IPS-NIHi11 (cell line): ENCODE results near the gene UTP11.

Experiments
- DNase-seq: peaks from one replicate; pipeline ENCODE4 v3.0.0; 2012; ENCODE audit warnings: mixed read lengths, low spot score

The UTP11 gene

DNA sequence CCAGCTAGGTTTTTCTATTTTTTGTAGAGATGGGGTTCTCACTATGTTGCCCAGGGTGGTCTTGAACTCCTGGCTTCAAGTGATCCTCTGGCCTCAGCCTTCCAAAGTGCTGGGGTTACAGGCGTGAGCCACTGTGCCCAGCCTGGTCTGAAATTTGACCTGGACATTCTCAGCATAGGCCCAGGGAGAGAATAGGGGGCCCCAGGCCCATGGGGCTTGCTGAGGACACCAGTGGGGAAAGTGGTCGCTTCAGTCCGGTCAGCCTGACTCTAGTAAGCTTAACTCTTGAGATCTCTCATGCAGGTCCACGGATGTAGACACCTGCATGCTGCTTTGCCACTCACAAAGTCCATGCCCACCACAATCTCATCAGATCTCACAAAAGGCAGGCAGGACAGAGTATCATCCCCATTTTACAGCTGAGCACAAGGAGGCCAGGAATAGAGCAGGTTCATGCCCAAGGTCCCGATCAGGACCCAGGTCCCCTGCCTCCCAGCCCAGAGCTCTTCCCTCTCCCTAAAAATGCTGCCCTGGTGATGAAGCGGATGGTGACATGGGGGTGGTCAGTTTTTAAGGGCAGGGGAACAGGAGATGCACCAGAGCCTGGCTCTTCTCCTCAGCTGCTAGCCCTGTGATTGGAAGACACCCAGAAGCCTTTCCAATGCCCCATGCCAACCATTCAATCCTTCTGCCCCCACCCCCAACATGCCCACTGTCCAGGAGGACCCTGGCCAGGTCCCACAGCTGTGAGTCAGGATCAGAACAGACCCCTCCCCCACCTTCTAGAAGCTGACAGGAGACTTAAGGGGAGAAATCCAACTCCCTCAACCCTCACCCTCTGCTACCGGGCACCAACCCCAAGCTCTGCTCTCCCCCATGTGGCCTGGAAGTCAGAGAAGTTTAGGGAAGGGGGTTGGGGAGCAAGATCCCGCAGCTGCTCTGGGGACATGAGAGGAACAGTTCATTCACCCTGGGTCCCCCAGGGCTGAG lies 9.0 kb upstream of the UTP11 start:
- no peak for DNase-seq

DNA sequence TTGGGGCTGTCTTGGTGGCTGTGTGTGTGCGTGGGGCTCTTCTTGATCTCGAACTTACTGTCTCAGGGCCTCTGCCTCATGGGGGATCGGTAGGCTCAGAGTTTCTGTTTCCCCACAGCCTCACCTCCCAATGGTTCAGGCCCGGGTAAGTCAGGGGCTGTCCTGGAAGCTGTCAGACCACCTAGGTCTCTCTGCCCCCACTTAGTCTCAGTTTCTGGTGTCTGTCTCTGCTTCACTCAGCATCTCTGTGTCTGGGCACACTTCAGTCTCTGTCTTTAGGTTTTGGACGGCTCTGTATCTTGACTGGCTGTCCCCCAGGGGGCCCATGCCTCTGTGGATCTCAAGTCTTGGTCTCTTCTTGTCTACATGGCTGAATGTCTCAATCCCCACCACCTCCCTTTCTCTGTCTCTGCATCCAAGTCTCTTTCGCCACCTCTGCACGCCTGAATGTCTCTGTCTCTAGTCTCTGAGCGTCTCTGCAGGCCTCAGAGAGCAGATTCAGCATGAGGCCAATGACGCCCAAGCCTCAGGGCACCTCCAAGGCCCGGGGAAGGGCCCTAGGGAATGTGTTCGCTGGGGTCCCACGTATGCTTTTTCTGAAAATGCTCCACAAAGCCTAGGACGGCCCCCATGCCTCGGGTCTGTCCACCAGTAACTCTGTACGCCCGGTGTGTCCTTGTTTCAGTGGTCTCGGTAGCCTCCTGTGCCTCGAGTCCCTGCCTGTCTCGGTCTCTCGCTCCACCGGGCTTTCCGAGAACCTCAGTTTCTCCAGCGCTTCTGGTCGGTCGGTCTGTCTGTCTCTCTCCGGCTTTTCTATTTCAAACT lies 8.0 kb upstream of the UTP11 start:
- no peak for DNase-seq

- DNase-seq, result peak; percentile 86
Observed at GRCh38 chr1:38005195-38006007, 7.1 kb upstream of the UTP11 start, which contains the start of gene FHL3. Gene FHL3, minus strand, starts transcription at chr1:38005514. Its CDS starts 6,102 bp downstream, at chr1:37999412.

DNA sequence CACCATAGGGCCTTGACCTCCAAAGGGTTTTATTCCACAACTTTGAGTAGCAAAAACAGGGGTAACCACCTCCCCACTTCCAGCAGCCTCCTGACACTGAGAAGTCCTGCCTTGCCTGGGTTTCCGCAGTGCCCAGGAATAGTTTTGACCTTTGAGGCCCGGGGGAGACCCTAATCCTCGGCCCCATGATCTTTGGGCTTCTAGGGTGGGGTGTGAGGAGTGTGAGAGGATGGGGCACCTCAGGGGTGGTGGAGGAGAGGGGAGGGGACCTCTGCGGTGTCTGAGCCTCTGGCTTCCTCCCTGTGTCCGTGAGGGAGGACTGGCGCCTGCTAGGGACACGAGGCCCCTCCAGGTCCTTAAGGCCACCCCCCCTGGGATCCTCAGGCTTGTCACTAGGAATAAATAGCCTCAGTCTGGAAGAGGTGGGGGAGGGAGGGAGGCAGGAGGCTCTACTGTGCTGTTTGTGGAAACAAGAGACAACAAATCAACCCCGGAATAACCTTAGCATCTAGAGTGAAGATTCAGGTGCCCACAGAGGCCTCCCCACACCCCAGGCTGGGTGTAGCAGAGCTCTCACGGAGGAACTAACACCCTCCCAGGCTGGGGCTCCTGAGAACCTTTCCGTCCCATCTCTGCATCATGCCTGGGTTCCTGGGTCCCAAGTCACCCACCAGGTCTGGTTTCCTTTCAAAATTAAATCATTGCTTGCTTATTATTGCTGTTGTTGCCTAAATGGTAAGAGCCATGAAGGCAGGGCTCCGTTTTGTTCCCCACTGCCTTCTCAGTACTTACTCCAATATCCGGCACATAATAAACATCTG lies 6.3 kb upstream of the UTP11 start:
- no peak for DNase-seq

- DNase-seq, result no peak
Observed at GRCh38 chr1:38009088-38009840, 3.3 kb upstream of the UTP11 start.

DNA sequence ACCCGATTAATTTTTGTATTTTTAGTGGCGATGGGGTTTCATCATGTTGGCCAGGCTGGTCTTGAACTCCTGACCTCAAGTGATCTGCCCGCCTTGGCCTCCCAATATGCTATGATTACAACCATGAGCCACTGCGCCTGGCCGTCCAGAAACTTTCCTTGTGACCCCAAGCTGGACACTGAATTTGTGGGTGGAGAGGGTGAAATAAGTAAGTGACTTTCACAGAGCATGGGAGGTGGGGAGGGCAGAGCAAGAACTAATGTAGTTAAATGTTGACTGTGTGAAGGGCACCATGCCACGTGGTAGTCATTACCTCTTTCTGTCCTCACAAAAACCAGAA lies 2.7 kb upstream of the UTP11 start:
- DNase-seq, result no peak

DNA sequence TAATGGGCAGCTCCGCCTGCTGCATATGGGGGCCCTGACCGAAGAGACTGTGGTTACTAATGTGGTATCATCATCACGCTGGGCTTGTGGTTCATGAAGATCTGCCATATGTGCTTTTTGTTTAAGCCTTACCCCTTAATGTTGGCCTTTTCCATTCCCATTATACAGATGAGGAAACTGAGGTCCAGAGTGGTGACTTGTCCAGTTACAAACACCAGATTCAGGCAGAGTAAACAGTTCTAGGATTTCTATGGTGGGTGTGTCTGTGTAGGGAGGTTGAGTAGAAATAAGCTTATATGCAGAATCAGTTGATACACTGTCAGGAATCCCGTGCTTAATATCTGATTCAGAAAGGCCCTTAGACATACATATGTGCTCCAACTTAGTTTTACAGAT lies 691 bp downstream of the UTP11 start:
- no peak for DNase-seq

DNA sequence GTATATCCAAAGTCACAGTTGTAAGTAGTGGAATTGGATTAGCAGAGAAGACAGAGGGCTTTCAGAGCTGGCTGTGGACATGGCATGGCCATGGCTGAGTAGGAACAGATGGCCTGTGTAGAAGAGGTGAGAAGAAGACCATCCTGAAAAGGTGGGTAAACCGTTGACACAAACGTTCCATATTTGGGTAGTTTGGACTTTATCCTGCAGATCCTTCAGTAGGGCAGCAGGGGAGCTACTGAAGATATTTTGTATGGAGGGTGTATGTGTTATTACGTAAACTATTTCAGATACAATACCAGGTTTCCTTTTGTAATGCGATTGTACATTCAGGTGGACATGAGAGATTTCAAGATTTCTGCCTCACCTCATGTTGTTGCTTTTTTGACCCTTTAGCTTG lies 1.6 kb downstream of the UTP11 start:
- no peak for DNase-seq

DNA sequence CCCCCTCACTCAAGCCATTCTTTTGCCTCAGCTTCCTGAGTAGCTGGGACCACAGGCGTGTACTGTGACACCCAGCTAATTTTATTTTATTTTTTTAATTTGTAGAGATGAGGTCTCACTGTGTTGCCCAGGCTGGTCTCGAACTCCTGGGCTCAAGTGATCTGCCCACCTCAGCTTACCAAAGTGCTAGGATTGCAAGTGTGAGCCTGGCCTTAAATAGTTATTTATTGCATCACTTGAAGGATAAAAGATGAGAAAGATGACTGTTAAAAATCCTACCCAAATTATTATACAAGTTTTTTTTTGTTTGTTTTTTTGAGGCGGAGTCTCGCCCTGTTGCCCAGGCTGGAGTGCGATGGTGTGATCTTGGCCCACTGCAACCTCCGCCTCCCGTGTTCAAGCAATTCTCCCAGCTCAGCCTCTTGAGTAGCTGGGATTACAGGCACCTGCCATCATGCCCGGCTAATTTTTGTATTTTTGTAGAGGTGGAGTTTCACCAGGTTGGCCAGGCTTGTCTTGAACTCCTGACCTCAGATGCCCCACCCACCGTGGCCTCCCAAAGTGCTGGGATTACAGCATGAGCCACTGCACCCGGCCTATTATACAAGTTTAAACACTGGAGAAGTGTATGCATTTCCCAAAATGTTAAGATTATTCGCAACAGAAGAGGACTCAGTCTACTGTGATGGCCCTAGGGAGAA lies 2.3 kb downstream of the UTP11 start:
- DNase-seq, result no peak

GRCh38 chr1:38015978-38016725 lies 3.6 kb downstream of the UTP11 start:
- DNase-seq, result no peak

DNA sequence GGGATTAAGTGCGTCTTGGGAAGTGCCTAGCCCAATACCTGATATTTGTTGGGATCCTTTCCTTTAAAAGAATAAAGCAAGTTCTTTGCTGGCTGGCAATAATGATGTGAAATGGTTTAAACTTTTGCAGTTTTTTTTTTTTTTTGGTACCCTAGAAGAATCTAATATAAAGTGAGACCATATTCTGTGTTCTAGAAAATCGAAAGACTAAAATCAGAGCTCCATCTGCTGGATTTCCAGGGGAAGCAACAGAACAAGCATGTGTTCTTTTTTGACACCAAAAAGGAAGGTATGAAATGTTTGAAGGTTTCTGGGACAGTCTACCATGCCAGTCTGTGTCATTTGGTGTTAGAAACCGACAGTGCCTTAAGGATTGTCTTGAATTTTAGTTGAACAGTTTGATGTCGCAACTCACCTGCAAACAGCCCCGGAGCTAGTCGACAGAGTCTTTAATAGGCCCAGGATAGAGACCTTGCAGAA lies 6.4 kb downstream of the UTP11 start:
- DNase-seq, result no peak

DNA sequence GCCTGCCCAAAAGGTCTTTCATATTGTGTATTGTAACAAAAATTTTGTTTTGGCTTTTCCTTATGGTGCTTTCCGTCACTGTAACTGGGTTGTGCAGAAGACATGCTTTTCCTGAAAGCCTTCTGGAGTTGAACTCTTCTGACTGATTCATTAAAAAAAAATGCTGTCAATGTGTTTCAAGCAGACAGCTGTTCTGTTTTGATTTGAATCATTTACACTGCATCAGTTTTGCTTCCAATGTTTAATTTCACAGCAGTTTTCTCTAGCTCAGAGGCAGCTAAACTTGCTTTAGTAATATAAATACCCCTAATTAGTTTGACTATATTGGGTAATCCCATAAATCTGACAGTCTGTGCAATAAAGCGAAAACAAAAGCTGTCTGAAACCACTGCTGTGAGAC lies 7.9 kb downstream of the UTP11 start:
- DNase-seq, result no peak

- DNase-seq, result no peak
Observed at GRCh38 chr1:38021969-38022368, 9.4 kb downstream of the UTP11 start.

GRCh38 chr1:38022810-38023209 lies 10.3 kb downstream of the UTP11 start:
- no peak for DNase-seq

DNA sequence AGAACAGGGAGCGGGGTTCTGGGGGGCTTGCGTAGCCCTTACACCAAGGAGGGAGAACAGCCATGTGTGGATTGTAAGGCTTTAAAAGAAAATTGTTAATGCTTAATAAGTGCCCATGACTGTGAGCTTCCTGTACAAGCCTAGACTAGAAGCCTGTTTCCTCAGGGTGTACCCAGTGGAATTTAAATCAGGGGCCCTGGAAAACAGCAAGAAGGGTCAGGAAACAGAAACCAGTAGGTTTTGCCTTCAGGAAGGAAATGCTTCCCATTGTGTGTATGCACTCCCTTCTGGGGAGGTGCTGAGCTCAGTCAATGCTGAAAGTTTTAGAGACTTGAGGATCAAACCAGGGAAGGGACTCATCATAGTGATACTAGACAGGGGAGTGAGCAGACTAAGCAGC lies 12.7 kb downstream of the UTP11 start:
- no peak for DNase-seq

GRCh38 chr1:38025664-38026063 lies 13.1 kb downstream of the UTP11 start:
- DNase-seq, result no peak

- peak; percentile 65 for DNase-seq
Observed at GRCh38 chr1:38026592-38027200, 14.2 kb downstream of the UTP11 start.
